Parathyroid adenoma (tissue), 2 donors: ENCODE measurements around the gene SLC12A2.

Experiments used
- H2AFZ ChIP-seq: fragments of 300-600 bp; sonication (generic); one replicate; pipeline ENCODE4 v1.7.0; 2017; ENCODE audit warnings: antibody characterized with exemption, mild to moderate bottlenecking
- H3K27ac ChIP-seq: fragments of 300-600 bp; sonication (generic); one replicate; pipeline ENCODE4 v1.7.0; 2017
- H3K27me3 ChIP-seq: fragments of 300-600 bp; sonication (generic); one replicate; pipeline ENCODE4 v1.7.0; 2017; ENCODE audit warnings: low read length; ENCODE audit not compliant: control insufficient read depth, insufficient read depth
- H3K36me3 ChIP-seq: fragments of 300-600 bp; sonication (generic); one replicate; pipeline ENCODE4 v1.7.0; 2017; ENCODE audit warnings: low read length; ENCODE audit not compliant: control insufficient read depth, insufficient read depth
- H3K4me1 ChIP-seq: fragments of 300-600 bp; sonication (generic); one replicate; pipeline ENCODE4 v1.7.0; 2017; ENCODE audit warnings: control low read depth
- H3K4me2 ChIP-seq: fragments of 300-600 bp; sonication (generic); one replicate; pipeline ENCODE4 v1.7.0; 2017; ENCODE audit warnings: low read length
- H3K4me3 ChIP-seq: fragments of 300-600 bp; sonication (generic); one replicate; pipeline ENCODE4 v1.7.0; 2017; ENCODE audit warnings: low read depth, low read length
- H3K79me2 ChIP-seq: fragments of 300-600 bp; sonication (generic); one replicate; pipeline ENCODE4 v1.7.0; 2017; ENCODE audit warnings: control low read depth
- H3K9ac ChIP-seq: fragments of 300-600 bp; sonication (generic); one replicate; pipeline ENCODE4 v1.7.0; 2017; ENCODE audit warnings: mild to moderate bottlenecking
- H3K9me3 ChIP-seq: fragments of 300-600 bp; sonication (generic); one replicate; pipeline ENCODE4 v1.7.0; 2017; ENCODE audit warnings: low read length; ENCODE audit not compliant: control insufficient read depth
- TF ChIP-seq, protein P1 (sequence below): fragments of 300-600 bp; sonication (generic); IDR thresholded peaks from one replicate; pipeline ENCODE4 v1.7.0; 2017; ENCODE audit warnings: antibody characterized with exemption, mild to moderate bottlenecking
- donor health status: primary hyperparathyroidism.

The SLC12A2 gene

DNA sequence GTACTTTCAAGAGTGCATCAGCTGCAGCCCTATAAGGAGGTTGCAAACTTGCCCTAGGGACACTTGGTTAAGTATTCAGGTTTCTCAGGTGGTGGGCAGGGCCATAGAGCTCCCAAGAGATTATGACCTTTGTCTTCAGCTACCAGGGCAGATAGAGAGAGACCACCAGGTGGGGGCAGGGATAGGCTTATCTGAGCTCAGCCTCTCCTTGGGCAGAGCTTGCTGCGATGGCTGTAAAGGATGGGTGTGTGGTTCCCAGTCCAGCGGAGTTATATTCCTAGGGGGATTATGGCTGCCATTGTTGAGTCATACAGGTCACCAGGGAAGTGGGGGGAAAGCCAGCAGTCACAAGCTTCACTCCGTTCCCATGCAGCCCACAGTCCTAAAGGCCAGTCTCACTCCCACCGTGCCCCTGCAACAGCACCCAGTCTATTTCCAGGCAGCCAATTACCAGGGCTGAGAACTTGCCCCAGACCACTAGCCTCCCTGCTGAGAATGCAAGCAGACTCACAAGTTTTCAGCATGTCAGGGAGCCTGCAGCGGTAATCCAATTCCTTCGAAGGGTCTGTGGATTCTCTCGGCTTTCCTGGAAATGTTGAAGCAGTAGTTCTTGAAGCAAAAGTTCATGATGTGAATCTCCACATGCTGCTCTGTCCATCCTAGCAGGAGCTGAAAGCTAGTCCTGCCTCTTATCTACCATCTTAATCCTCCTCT is 151.5 kb downstream of the SLC12A2 start:
- Histone ChIP-seq H3K27ac (no peak overlapping the region), H2AFZ (no peak overlapping the region), H3K9ac (no peak overlapping the region), H3K4me1 (no peaks in the 10 kb centered on the region), H3K27me3 (no peaks in the 10 kb centered on the region), H3K4me3 (no peak overlapping the region), H3K4me2 (no peak overlapping the region), H3K36me3 (no peaks in the 10 kb centered on the region), H3K79me2 (no peaks in the 10 kb centered on the region), H3K9me3 (no peaks in the 10 kb centered on the region)
- TF ChIP-seq, protein P1, sequence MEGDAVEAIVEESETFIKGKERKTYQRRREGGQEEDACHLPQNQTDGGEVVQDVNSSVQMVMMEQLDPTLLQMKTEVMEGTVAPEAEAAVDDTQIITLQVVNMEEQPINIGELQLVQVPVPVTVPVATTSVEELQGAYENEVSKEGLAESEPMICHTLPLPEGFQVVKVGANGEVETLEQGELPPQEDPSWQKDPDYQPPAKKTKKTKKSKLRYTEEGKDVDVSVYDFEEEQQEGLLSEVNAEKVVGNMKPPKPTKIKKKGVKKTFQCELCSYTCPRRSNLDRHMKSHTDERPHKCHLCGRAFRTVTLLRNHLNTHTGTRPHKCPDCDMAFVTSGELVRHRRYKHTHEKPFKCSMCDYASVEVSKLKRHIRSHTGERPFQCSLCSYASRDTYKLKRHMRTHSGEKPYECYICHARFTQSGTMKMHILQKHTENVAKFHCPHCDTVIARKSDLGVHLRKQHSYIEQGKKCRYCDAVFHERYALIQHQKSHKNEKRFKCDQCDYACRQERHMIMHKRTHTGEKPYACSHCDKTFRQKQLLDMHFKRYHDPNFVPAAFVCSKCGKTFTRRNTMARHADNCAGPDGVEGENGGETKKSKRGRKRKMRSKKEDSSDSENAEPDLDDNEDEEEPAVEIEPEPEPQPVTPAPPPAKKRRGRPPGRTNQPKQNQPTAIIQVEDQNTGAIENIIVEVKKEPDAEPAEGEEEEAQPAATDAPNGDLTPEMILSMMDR: no peak

DNA sequence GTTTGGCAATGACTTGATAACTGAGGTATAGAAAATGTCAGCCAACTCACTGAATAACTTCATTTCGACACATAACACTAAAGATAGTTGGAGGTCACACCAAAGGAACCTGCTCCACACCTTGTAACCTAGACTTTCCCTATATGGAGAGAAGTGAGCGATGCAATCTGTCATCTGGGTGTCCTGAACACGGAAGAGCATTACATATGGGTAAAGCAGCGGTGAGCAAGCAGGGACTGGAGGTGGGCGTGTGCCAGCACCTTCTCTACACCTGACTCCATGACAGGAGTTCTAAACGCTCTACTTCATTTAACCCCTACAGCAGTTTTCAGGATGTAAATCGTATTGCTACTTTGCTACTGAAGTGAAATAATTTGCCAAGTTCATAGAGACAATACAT is 152.8 kb downstream of the SLC12A2 start:
- TF ChIP-seq, protein P1: no peak
- no peaks in the 10 kb centered on the region for H3K4me1 ChIP-seq

DNA sequence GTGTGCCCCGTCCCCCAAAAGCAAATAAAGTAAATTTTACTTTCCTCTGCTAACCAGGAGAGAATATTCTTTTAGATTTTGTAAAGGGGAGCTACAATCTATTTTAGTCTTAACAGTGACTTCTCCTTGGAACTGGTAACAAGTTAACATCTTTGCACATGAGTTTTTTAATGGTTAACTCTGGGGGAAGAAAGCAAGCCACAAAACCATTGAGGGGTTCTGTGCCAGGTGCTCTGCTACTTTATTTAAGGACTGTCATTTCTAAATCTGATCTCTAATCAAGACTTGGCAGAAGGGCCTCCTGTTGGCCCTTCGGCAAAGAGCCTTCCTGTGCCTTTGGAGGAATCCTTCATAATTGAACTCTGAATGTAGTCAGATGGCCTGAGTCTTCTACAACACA is 153.4 kb downstream of the SLC12A2 start:
- Histone ChIP-seq H3K36me3 (no peaks in the 10 kb centered on the region), H3K9ac (no peak overlapping the region), H3K27ac (no peak overlapping the region), H2AFZ (no peak overlapping the region), H3K4me2 (no peak overlapping the region), H3K9me3 (no peaks in the 10 kb centered on the region), H3K4me3 (no peak overlapping the region), H3K4me1 (no peaks in the 10 kb centered on the region), H3K27me3 (no peaks in the 10 kb centered on the region), H3K79me2 (no peaks in the 10 kb centered on the region)
- TF ChIP-seq, protein P1: no peak

More for the DNA sequence above, 152.8 kb downstream of the SLC12A2 start:
- Histone ChIP-seq H3K9me3 (no peaks in the 10 kb centered on the region), H3K27me3 (no peaks in the 10 kb centered on the region), H3K36me3 (no peaks in the 10 kb centered on the region), H3K4me2 (no peak overlapping the region), H3K4me3 (no peak overlapping the region), H3K79me2 (no peaks in the 10 kb centered on the region), H3K9ac (no peak overlapping the region), H3K27ac (no peak overlapping the region), H2AFZ (no peak overlapping the region)

DNA sequence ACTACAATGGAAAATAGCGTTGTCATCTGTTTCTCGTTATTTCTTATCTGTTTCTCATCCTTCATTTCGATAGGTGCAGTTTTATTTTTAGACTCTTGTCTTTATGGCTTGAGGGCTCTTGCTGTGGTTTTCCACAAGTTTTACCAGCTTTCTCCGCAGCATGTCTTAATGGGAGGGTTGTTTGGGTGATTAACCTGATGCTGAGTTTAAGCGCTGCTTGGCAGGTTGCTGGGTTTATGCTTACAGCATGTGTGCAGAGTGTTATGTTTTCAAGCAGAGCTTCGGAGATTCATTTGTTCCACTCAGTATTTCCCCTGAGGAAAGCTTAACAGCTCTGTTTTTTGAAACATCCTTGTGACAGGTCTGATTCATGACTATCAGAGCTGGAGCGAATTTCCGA is 154.0 kb downstream of the SLC12A2 start:
- no peaks in the 10 kb centered on the region for H3K79me2 ChIP-seq
- TF ChIP-seq, protein P1: no peak
- no peak overlapping the region for H3K9ac ChIP-seq

More for the DNA sequence above, 154.0 kb downstream of the SLC12A2 start:
- H3K4me1 ChIP-seq: no peaks in the 10 kb centered on the region
- H3K9me3 ChIP-seq: no peaks in the 10 kb centered on the region
- H3K27me3 ChIP-seq: no peaks in the 10 kb centered on the region
- no peaks in the 10 kb centered on the region for H3K36me3 ChIP-seq
- H3K4me3 ChIP-seq: no peak overlapping the region
- no peak overlapping the region for H3K27ac ChIP-seq
- H2AFZ ChIP-seq: no peak overlapping the region
- no peak overlapping the region for H3K4me2 ChIP-seq
